PC-9 (cell line): ENCODE data around the gene GRIP1. TPM values are rescaled to one million over a fixed set of nuclear protein-coding genes. Genes with fewer than 3 reads are reported as not detected.
A peak's percentile ranks its signal among the peaks of the same experiment; 100 is the strongest.

Source experiments
- BruUV-seq: library from RNA; stranded (reverse); fragments of 400-500 nt; replicated peaks from 2 replicates; lab custom pipeline; 2021; lab: Mats Ljungman, UMichigan
- CTCF ChIA-PET: fragments of 300-600 bp; sonication (Branson Sonifier 250); formaldehyde crosslinking; loops from one replicate; lab custom pipeline; 2022; ENCODE audit warnings: antibody characterized with exemption; lab: Charles Lee
- POLR2A ChIA-PET: fragments of 300-600 bp; sonication (Branson Sonifier 250); formaldehyde crosslinking; loops from one replicate; lab custom pipeline; 2022; ENCODE audit warnings: antibody characterized with exemption; ENCODE audit not compliant: unreplicated experiment; lab: Charles Lee
- DNase-seq, 2 experiments: peaks; one replicate each; pipeline versions ENCODE4 v3.0.0 to v3.0.0-alpha.2; 2015 to 2022; ENCODE audit warnings: mixed read lengths in 1 of 2
- H2AFZ ChIP-seq: fragments of 200-600 bp; sonication (generic); 2 replicates; pipeline ENCODE4 v1.8.1; 2017; ENCODE audit warnings: antibody characterized with exemption
- H3F3A ChIP-seq: fragments of 200-600 bp; sonication (generic); 2 replicates; pipeline ENCODE4 v1.8.1; 2017; ENCODE audit warnings: antibody characterized with exemption, mild to moderate bottlenecking, low read depth; ENCODE audit not compliant: insufficient read depth
- H3K27ac ChIP-seq: fragments of 200-600 bp; sonication (generic); 2 replicates; pipeline ENCODE4 v1.6.1; 2016; ENCODE audit warnings: mixed run types
- H3K27me3 ChIP-seq: fragments of 200-600 bp; sonication (generic); 2 replicates; pipeline ENCODE4 v1.6.1; 2016; ENCODE audit warnings: low read depth, mixed run types; ENCODE audit not compliant: insufficient read depth
- H3K36me3 ChIP-seq: fragments of 200-600 bp; sonication (generic); 2 replicates; pipeline ENCODE4 v1.6.1; 2016; ENCODE audit warnings: low read depth, mixed run types
- H3K4me1 ChIP-seq: fragments of 200-600 bp; sonication (generic); replicated peaks from 2 replicates; pipeline ENCODE4 v1.6.1; 2016; ENCODE audit warnings: mixed run types; ENCODE audit not compliant: insufficient read depth
- H3K4me2 ChIP-seq: fragments of 200-600 bp; sonication (generic); 2 replicates; pipeline ENCODE4 v1.6.1; 2017; ENCODE audit warnings: mixed run types
- H3K4me3 ChIP-seq: fragments of 200-600 bp; sonication (generic); 2 replicates; pipeline ENCODE4 v1.6.1; 2016; ENCODE audit warnings: mixed run types
- H3K79me2 ChIP-seq: fragments of 200-600 bp; sonication (generic); 2 replicates; pipeline ENCODE4 v1.6.1; 2017; ENCODE audit warnings: low read depth, mixed run types
- H3K9me2 ChIP-seq: fragments of 200-600 bp; sonication (generic); 2 replicates; pipeline ENCODE4 v1.8.1; 2017; ENCODE audit warnings: mild to moderate bottlenecking; ENCODE audit not compliant: insufficient read depth
- H3K9me3 ChIP-seq: fragments of 200-600 bp; sonication (generic); 2 replicates; pipeline ENCODE4 v1.8.1; 2016; ENCODE audit warnings: low read depth; ENCODE audit not compliant: insufficient read depth
- H4K20me1 ChIP-seq: fragments of 200-600 bp; sonication (generic); 2 replicates; pipeline ENCODE4 v1.8.1; 2017; ENCODE audit not compliant: insufficient read depth
- EZH2 ChIP-seq: fragments of 200-600 bp; sonication (generic); IDR thresholded peaks from 2 replicates; pipeline ENCODE4 v1.8.0; 2017; ENCODE audit warnings: antibody characterized with exemption, low read depth
- intact Hi-C: fragments of 100-400 bp; cut with micrococcal nuclease; formaldehyde crosslinking; loops from one replicate; pipeline ENCODE4 v1.10.0; 2022; ENCODE audit not compliant: unreplicated experiment
- total RNA-seq: library from RNA; stranded (reverse); gene quantifications from 2 replicates; pipeline ENCODE4 v1.2.3, GENCODE V29; 2021
- TF ChIP-seq, protein P1 (sequence below): fragments of 200-600 bp; sonication (generic); conservative IDR thresholded peaks from 2 replicates; pipeline ENCODE4 v1.6.1; 2017; ENCODE audit warnings: mixed run types, antibody characterized with exemption, mild to moderate bottlenecking, moderate library complexity

The GRIP1 gene
- total RNA-seq, 1 experiment from 2014 or later = 16.0 TPM

DNA sequence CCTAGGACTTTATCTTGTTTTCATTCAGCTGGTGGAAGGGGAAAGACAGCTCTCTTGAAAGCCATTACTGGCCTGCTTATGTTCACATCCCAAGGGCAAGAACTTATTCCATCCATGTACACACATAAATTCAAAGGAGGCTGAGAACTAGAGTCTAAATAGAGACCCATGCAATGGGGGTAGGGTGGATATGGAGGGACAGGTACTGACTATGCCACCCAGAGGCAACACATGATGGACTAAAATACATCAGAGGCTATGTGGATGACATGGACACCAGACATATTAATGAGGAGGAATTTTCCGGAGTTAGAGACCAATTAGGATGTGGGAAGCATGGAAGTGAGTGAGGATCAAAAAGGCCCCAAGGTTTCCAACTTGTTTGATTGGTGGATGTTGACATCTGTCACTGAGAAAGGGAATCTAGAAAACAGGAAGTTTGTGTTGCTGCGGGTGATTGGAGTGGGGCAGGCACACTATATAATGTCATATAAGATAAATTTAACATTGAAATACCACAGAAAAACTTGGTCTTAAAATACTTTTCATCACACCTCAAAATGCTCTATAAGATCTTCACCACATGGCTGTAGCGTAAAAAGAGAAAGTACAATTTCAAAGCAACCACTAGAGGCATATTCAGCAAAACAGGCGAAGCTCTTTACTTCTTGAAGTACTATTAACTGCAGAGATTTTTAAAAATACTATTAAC is 130.4 kb downstream of the GRIP1 start:
- no peaks in the 10 kb centered on the region for H3K36me3 ChIP-seq
- TF ChIP-seq, protein P1, sequence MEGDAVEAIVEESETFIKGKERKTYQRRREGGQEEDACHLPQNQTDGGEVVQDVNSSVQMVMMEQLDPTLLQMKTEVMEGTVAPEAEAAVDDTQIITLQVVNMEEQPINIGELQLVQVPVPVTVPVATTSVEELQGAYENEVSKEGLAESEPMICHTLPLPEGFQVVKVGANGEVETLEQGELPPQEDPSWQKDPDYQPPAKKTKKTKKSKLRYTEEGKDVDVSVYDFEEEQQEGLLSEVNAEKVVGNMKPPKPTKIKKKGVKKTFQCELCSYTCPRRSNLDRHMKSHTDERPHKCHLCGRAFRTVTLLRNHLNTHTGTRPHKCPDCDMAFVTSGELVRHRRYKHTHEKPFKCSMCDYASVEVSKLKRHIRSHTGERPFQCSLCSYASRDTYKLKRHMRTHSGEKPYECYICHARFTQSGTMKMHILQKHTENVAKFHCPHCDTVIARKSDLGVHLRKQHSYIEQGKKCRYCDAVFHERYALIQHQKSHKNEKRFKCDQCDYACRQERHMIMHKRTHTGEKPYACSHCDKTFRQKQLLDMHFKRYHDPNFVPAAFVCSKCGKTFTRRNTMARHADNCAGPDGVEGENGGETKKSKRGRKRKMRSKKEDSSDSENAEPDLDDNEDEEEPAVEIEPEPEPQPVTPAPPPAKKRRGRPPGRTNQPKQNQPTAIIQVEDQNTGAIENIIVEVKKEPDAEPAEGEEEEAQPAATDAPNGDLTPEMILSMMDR = 0 out of 2 replicates have a peak, but pooled peaks have one; percentile 24
- no peak for TF ChIP-seq EZH2
- POLR2A ChIA-PET = no interaction called here
- no peak overlapping the region for H3K4me2 ChIP-seq
- no peak overlapping the region for H2AFZ ChIP-seq
- DNase-seq = no peak
- no peaks in the 10 kb centered on the region for H3F3A ChIP-seq
- no peak overlapping the region for H3K4me3 ChIP-seq
- intact Hi-C loops = no loop called here
- CTCF ChIA-PET = interaction anchor here (0.6 to 0.7 kb wide), 2 partner anchors 40 to 121 kb away, joined by 4 to 6 read pairs; no protein-coding TSS in a partner anchor
- no peak overlapping the region for H3K27ac ChIP-seq
- no peaks in the 10 kb centered on the region for H3K79me2 ChIP-seq
- no peaks in the 10 kb centered on the region for H3K9me3 ChIP-seq
- BruUV-seq = no TSS peak
- H3K9me2 ChIP-seq = no peaks in the 10 kb centered on the region
- no peaks in the 10 kb centered on the region for H3K4me1 ChIP-seq
- no peaks in the 10 kb centered on the region for H3K27me3 ChIP-seq
- H4K20me1 ChIP-seq = no peaks in the 10 kb centered on the region

DNA sequence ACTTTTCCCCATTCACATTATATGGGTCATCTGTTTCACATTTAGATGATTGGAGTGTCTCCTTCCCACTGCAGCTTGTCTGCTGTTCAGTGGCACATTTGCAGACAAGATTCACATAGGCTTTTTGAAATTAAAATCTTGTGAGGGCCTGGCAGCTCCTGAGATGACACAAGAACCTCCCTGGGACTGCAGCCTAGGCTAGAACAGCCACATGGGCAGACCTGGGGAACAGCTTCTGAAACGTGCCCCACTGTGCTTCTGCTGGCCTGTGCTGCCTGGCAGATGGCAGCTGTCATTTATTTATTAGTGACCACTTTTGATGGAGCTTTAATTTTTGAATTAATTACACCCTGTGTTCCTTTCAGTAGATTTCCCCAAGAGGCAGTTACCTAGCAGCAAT is 137.4 kb downstream of the GRIP1 start:
- H4K20me1 ChIP-seq = no peaks in the 10 kb centered on the region
- no peaks in the 10 kb centered on the region for H3K36me3 ChIP-seq
- H3K4me1 ChIP-seq = no peaks in the 10 kb centered on the region; the same call in 1 of the 2 replicates
- no peaks in the 10 kb centered on the region for H3K27me3 ChIP-seq
- TF ChIP-seq, protein P1 = no peak
- TF ChIP-seq EZH2 = no peak
- no peak overlapping the region for H2AFZ ChIP-seq
- no peaks in the 10 kb centered on the region for H3K9me2 ChIP-seq
- intact Hi-C loops = no loop called here
- no peaks in the 10 kb centered on the region for H3K79me2 ChIP-seq
- H3K4me2 ChIP-seq = no peak overlapping the region
- ChIA-PET CTCF (no interaction called here), POLR2A (no interaction called here)
- no peak for DNase-seq
- H3K4me3 ChIP-seq = no peak overlapping the region
- no peaks in the 10 kb centered on the region for H3F3A ChIP-seq
- H3K27ac ChIP-seq = no peak overlapping the region
- BruUV-seq = no TSS peak
- H3K9me3 ChIP-seq = no peaks in the 10 kb centered on the region; the same call in 1 of the 2 replicates

DNA sequence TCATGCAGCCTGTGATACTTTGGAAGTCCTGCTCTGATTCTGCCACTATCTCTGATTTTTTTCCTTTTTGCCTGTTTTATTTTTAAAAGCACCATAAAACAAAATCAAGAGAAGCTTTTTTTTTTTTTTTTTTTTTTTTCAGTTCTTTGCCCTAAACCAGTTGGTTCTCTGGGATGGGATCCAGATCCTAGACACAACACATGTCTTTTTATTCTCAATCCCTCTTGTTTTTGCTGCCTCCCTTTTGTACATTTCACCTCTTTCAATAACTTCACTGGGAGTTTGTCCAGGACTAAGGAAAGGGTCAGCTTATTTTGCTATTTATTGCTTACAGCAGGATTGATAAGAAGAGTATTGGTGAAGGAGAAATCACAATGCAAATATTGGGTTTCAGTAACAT is 139.4 kb downstream of the GRIP1 start:
- H3K27me3 ChIP-seq = no peaks in the 10 kb centered on the region
- POLR2A ChIA-PET = interaction anchor here (0.6 kb wide), 1 partner anchor 915 kb away, joined by 4 read pairs; no protein-coding TSS in a partner anchor
- TF ChIP-seq EZH2 = no peak
- TF ChIP-seq, protein P1 = no peak

More for the DNA sequence above, 139.4 kb downstream of the GRIP1 start:
- DNase-seq = no peak
- Histone ChIP-seq H3K4me2 (no peak overlapping the region), H3K9me2 (no peaks in the 10 kb centered on the region), H3K79me2 (no peaks in the 10 kb centered on the region), H3K4me3 (no peak overlapping the region), H3K36me3 (no peaks in the 10 kb centered on the region), H3F3A (no peaks in the 10 kb centered on the region), H3K27ac (no peak overlapping the region), H2AFZ (no peak overlapping the region), H4K20me1 (no peaks in the 10 kb centered on the region), H3K4me1 (no peaks in the 10 kb centered on the region; the same call in 1 of the 2 replicates), H3K9me3 (no peaks in the 10 kb centered on the region; the same call in 1 of the 2 replicates)
- intact Hi-C loops = no loop called here
- CTCF ChIA-PET = no interaction called here
- no TSS peak for BruUV-seq
